Midbrain (tissue), 1 donor: ENCODE data around the gene DENND6B.
"Not testable (repeated sequence)": the region's sequence is repeated elsewhere in the genome, so short reads cannot be mapped to it uniquely, and the experiment has no call there.

Experiments
- DNase-seq: peaks from one replicate; lab custom pipeline; 2025; lab: John Stamatoyannopoulos, UW

The DENND6B gene, protein sequence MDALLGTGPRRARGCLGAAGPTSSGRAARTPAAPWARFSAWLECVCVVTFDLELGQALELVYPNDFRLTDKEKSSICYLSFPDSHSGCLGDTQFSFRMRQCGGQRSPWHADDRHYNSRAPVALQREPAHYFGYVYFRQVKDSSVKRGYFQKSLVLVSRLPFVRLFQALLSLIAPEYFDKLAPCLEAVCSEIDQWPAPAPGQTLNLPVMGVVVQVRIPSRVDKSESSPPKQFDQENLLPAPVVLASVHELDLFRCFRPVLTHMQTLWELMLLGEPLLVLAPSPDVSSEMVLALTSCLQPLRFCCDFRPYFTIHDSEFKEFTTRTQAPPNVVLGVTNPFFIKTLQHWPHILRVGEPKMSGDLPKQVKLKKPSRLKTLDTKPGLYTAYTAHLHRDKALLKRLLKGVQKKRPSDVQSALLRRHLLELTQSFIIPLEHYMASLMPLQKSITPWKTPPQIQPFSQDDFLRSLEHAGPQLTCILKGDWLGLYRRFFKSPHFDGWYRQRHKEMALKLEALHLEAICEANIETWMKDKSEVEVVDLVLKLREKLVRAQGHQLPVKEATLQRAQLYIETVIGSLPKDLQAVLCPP

DNA sequence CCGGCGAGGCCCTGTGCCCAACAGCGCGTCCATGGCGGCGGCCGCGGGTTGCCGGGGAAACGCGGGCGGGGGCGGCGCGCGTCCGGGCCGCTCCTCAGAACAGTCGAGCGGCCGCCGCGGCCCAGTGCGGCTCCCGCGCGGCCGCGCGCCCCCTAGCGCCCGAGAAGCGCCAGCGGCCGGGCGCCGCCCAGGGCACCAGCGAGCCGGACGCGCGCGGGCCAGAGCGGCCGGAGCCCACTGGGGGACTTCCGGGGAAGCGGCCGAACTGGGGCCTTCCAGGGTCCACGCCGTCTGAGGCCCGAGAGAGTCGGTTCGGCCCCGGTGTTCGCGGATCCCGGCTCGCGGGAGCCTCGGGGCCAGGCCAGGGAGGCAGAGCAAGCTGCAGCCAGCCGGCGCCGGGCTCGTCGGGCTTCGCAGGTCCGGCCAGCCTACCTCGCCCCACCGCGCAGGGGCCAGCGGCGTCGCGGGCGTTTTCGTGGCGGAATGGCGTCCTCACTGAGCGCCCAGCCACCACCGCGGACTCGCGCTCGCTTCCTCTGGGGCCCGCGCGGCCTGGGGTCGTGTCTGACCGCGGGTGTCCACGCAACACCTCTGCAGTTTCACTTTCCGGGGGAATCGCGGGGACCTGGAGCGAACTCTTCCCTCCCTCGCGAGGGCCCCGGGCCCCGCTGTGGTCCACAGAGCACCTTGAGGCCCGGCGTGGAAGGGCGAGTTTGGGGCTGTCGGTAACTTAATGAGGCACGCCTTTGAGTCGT, at the start of gene DENND6B:
Gene DENND6B (minus strand): TSS at position 57 of the 755 bp plus-strand sequence. CDS start 24 bp downstream, at position 33.
- DNase-seq = peak; percentile 89

DNA sequence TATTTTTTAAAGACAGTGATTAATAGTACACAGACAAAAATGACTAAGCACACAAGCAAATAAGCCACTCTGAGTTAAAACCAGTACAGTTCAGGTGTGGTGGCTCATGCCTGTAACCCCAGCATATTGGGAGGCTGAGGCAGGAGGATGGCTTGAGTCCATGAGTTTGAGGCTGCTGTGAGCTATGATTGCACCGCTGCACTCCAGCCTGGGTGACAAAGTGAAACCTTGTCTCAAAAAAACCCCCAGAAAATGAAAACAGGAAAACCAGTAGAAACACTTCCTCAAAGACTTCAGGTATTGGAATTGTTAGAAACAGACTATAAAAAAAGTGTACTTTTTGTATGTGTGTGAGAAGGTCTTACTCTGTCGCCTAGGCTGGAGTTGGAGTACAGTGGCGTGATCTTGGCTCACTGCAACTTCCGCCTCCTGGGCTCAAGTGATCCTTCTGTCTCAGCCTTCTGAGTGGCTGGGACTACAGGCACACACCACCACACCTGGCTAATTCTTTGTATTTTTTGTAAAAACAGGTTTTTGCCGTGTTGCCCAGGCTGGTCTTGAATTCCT, 49.4 kb upstream of the DENND6B start:
- no peak for DNase-seq

- DNase-seq = no peak
Measured at GRCh38 chr22:50371101-50371648, 44.4 kb upstream of the DENND6B start.

- DNase-seq = no peak
Measured at GRCh38 chr22:50367778-50368500, 41.1 kb upstream of the DENND6B start.

- DNase-seq = not testable (repeated sequence)
Measured at GRCh38 chr22:50363803-50364194, 37.0 kb upstream of the DENND6B start.

GRCh38 chr22:50363166-50363802, 36.5 kb upstream of the DENND6B start:
- no peak for DNase-seq

DNA sequence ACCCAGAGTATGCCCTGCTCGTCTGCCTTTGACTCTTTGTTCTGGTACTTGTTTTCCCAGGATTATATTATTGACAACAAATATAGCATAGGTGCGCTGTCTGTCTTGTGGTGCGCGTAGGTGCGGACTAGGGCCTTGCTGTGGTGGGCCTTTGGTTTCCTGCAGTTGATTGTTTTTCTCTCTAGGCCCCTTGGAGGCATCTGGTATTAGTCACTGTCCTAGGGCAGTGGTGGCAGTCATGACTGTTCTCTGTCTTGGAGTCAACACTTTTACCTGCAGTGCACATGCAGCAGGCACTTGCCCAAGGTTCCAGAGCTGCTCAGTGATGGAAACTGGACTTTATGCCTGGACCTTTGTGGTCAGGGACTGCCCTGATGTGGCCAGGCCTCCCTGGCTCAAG, 34.9 kb upstream of the DENND6B start:
- no peak for DNase-seq

GRCh38 chr22:50361222-50361621, 34.4 kb upstream of the DENND6B start:
- no peak for DNase-seq

DNA sequence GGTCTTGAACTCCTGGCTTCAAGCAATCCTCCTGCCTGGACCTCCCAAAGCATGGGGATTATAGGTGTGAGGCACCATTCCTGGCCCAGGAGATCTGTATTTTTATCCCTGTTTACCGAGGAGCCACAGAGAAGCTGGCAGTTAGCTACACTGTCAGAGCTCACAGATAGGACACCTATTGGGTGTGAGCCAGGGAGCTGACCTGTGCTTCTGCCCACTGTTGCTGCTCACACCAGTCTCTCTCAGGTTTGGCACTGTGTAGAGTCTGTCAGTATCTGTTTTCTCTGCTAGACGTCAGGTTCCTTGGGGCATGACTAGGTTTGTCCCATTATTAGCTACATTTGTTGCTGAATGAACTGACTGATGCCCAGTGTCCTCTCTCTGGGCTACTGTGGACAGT, 33.8 kb upstream of the DENND6B start:
- no peak for DNase-seq

- no peak for DNase-seq
Measured at GRCh38 chr22:50357756-50358155, 30.9 kb upstream of the DENND6B start.

DNA sequence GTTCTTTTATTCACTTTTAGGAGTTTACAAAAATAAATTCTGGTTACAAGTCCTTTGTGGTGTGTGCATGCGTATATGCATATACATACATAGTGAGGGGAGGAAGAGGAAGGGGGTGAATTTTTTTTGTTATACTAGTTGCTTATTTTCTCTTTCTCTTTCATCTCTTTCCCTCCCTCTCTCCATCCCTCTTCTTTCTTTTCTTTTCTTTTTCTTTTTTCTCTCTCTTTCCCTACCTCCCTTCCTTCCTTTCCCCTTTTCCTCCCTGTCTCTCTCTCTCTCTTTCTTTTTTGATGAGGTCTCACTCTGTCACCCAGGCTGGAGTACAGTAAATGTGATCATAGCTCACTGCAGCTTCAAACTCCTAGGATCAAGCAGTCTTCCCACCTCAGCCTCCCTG, 30.4 kb upstream of the DENND6B start:
- DNase-seq = no peak

DNA sequence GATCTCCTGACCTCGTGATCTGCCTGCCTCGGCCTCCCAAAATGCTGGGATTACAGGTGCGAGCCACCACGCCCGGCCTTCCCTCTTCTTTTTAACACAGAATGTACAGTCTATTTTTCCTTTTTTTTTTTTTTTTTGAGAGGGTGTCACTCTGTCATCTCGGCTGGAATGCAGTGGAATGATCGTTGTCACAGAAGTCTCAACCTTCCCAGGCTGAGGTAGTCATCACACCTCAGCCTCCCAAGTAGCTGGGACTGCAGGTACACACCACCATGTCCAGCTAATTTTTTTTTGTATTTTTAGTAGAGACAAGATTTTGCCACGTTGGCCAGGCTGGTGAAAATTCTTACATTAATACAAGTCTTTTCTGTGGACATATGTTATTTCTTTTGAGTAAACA, 29.4 kb upstream of the DENND6B start:
- DNase-seq = no peak

DNA sequence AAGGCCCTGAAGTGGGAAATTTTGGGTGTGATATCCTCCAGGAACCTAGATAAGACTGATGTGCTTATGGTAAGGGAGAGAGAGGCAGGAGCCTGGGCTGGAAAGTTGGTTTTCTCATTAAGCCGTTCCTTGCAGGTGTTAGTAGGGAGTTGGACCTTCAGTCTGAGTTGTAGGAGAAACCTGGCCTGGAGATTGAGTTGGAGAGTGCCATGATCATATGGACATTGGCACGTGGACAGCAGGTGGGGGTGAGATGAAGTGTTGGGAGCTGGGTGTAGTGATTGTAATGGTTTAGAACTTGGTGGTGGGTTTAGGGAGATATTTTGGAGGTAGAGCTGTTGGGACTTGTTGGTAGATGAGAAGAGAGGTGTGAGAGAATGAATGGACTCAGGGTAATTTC, 21.2 kb upstream of the DENND6B start:
- DNase-seq = no peak

DNA sequence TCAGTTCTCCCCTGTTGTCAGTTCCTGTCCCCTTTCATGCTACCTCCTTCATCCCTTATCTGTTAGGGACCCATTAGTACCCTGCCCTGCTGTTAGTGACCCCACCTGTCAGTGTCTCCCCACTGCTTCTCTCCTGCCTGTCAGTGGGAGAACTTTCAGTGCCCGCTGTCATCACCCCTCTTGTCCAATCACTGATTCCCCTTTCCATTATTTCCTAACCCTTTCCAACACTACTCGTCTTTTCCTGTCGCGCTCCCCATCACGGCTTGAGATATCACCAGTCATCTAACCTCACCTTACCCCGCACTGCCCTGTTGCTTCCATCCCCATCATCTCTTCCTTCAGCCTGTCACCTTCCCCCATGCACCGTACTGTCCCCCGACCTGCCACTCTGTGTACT, 20.3 kb upstream of the DENND6B start:
- DNase-seq = no peak

GRCh38 chr22:50346470-50346869, 19.7 kb upstream of the DENND6B start:
- no peak for DNase-seq

- no peak for DNase-seq
Measured at GRCh38 chr22:50343541-50343935, 16.7 kb upstream of the DENND6B start.

- DNase-seq = peak; percentile 76
Measured at GRCh38 chr22:50342651-50343540, 16.1 kb upstream of the DENND6B start, which contains the start of gene PPP6R2. PPP6R2 (plus strand) TSS chr22:50343327; CDS start chr22:50393909, 50,582 bp downstream.

GRCh38 chr22:50341977-50342650, 15.3 kb upstream of the DENND6B start:
- peak; percentile 90 for DNase-seq
